Activated CD8-positive, alpha-beta memory T cell treated with anti-CD3 and anti-CD28 coated beads for 1 hour (primary cell): ENCODE measurements around the gene FAF1.
"Not testable (repeated sequence)": the region's sequence is repeated elsewhere in the genome, so short reads cannot be mapped to it uniquely, and the experiment has no call there.

Experiments used
- DNase-seq, 2 donors: peaks; one replicate each; pipeline ENCODE4 v3.0.0-alpha.2; 2020; ENCODE audit warnings: low read depth in 1 of 2; ENCODE audit errors: extremely low read depth in 1 of 2

Gene FAF1

DNA sequence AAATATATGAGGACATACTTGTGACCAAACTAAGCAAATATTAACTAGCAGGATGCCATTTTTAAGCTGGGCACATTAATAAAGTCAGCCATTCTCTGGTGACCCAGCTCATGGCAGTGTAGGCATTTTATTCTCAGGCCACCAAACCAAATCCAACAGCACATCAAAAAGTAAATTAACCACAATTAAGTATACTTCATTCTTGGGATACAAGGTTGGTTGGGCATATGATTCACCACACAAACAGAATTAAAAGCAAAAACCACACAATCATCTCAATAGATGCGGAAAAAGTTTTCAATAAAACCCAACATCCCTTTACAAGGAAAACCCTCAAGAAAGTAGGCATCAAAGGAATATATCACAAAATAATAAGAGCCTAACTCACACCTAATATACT, 101.3 kb downstream of the FAF1 start:
- DNase-seq = no peak

DNA sequence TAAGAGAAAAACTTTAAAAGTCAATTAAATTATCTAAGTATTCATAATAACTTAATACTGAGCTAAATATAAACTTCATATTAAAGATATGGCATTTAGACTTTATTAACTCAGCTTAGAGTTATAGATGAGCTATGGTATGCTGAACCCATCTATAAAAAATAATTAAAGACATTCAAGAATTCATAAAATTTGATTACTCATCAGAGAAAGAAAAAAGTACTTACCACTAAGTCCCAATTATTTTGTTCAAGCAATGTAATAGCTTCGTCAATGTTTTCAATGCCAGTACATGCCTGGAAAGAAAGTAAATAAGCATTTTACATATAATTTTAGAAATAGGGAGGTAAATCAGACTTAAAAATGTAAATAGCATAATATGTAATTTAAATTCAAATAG, 102.4 kb downstream of the FAF1 start:
- no peak for DNase-seq

DNA sequence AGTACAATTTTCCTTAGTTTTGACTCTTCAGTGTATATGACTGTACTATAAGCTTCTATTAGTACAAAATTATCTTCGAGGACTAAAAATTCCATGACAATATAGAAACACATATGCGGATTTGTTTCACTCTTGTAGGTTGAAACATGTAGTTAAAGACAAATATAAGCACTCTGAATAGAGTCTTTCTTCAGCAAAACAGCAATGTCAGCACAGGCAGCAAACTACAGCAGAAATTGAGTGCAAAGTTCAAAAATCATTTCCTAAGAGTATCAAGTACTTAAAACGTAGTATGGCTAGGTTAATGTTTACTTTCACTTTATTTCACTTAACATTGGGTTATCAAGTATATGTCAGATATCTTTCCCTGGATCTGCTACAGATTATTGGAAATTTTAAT, 106.7 kb downstream of the FAF1 start:
- no peak for DNase-seq

DNA sequence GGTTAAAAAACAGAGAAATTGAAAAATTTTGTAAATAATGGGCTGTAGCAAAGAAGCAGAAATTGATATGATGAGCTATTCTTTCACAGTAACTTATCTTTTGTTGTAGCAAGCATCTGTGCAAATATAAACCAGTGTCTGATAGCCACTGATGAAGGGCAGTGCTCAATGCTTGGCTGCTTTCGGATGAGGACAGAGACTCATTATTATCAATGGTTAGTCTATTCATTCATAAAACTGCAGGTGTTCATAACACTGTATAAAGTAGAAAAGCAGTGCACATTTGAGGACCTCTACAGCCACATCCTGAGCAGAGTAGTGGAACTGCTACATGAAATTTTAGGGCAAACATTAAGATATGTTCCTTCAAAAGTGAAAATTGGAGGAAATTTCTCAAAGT, 107.2 kb downstream of the FAF1 start:
- no peak for DNase-seq

DNA sequence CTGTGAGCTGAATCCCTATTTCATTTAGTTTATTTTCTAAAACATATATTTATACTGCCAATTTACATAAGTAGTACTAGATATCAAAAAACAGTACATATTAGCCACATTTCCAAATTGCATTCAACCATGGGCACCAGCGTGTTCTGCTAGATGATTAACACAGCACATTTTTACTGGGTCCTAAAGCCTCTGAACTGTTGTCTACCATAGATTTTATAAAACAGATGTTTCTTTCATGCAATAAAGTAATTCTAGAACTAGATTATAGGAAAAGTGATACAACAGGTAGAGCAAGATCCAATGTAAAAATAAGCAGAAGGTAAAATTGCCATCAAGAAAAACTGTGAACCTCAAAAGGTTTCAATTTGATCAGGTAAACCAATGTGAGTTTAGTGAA, 108.6 kb downstream of the FAF1 start:
- DNase-seq = no peak

DNA sequence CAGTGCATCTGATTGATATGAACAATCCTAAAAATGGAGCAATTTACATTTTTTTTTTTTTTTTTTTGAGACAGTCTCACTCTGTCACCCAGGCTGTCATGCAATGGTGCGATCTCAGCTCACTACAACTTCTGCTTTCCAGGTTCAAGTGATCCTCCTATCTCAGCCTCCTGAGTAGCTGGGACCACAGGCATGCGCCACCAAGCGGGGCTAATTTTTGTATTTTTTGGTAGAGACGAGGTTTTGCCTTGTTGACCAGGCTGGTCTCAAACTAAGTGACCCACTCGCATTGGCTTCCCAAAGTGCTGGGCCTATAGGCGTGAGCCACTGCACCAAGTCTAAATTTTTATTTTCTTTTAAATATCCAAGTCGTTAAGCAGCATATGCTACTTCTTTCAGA, 109.0 kb downstream of the FAF1 start:
- DNase-seq = no peak

DNA sequence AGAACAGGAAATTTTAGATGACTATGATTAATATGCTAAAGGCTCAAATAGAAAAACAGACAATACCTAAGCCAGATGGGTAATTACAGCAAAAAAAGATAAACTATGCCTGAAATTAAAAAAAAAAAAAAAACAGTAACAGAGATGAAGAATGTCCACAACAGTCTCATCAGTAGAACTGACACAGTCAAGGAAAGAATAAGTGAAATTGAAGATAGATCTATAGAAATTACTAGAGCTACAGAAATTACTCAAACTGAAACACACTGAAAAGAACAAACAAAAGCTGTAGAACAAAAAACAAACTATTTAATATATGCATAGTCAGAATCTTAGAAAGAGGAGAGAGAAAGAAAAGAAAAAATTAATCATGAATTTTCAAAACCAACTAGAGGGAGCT, 112.8 kb downstream of the FAF1 start:
- DNase-seq = no peak

DNA sequence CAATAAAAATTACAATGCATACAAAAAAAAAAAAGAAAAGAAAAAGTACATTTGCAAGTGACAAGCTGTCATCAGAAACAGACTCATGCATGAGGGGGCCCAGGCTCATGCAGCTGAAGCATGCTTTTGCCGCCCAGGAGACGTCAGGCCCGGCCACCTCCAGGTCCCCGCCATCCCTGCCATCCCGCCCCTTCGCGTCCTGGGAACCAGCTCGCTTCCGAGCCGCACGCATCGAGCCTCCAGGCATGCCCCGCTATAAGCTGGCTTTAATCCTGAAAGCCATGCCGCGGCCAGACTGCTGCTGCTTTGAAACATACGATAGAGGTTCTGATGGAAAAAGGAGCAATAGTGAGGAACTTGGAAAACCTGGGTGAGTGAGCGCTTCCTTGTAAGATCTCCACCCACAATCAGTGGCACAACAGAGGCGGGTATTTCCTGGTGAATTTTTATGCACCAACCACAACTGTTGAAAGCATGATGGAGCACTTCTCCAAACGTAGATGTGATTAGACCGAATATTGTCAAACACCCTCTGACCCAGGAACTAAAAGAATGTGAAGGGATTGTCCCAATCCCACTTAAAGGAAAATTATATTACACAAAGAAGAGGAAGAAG, 113.7 kb downstream of the FAF1 start:
- DNase-seq = no peak

DNA sequence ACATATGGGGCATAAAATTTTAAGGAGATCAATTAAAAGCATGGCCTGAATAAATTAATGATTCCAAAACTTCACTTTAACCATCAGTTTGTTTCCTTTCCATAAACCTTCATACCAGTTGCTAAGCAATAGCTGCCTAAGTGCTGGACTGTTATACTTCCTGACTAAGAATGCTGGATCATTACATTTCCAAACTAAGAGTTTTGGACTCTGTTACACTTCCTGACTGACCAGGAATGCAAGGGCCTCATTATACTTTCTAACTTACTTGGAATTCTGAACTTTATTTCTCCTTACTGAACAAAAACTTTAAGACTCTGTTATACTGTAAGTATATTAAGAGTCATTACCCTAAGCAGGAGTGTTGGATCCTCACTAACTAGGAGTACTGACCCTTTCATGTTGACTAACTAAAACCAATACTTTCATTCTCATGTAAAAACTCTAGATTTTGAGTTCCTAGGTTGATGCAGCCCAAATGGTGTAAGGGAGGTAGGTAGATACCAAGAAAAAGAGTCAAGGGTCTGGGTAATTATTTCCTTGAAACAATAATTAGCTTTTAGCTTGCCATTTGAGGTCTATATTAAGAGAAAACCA, 118.2 kb downstream of the FAF1 start:
- no peak for DNase-seq

DNA sequence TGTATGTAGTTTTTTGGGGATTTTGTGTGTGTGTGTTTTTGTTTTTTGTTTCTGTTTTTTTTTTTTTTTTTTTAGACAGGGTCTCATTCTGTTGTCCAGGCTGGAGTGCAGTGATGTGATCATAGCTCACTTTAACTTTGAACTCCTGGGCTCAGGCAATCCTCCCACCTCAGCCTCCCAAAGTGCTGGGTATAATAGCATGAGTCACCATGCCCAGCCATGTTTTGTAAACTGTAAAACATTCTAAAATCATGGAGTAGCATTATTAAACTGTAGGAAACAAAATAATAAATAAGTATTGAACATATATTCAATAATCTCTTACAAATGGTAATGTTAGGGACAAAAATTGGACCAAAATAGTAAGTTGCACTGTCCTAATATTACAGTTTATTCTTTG, 124.0 kb downstream of the FAF1 start:
- DNase-seq = no peak

DNA sequence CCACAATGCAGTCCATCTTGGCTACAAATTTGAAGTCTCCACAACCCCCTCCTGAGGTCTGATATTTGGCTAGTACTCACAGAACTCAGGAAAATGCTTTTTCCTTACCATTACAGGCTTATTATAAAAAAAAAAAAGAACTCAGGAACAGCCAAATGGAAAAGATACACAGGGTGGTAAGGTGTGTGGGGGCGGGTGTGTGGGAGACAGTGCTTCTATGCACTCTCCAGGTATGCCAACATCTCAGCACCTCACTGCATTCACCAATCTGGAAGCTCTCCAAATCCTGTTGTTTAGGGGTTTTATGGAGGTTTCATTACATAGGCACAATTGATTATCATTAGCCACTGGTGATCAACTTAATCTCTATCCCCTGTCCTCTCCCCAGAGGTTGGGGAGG, 126.9 kb downstream of the FAF1 start:
- DNase-seq = no peak

DNA sequence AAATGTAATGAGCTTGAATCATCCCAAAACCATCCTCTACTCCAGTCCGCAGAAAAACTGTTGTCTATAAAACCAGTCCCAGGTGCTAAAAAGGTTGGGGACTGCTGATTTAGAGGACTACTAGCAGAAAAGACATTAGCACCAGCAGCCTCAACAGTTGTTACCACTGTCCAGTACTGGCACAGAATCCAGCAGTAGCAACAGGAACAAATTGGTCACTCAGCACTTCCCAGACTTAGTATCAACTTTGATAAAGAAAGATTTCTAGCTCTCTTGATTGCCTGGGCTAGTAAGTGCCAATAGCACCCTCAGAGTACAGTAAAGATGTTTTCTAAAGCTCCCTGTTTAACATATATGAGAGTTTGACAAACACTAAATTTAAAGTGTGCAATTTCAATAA, 127.9 kb downstream of the FAF1 start:
- no peak for DNase-seq

DNA sequence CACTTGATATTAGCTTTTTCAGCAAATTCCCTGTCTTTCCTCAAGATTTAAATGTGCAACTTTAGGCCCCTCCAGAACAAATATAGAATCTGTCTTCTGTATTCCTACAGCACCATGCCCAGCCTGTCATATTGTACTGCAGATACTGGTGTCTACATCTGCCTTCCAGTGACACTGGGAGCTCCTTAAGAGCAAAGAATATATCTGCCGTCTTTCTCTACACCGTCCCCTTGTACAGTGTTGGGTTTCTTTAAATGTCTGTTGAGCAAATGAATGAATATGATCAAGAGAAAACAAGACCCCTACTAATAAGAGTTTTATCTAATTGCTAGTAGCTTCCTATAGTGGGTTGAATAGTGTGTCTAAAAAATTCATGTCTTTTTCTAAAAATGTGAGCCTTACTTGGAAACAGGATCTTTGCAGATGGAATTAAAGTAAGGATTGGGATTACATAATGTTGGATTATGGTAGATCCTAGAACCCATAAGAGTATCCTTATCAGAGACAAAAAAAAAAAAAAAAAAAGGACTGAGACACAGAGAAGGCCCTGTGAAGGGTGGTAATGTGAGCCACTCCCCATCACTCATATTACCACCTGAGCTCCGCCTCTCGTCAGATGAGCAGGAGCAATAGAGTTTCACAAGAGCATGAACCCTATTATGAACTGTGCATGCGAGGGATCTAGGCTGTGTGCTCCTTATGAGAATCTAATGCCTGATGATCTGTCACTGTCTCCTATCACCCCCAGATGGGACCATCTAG, 128.6 kb downstream of the FAF1 start:
- DNase-seq = no peak

DNA sequence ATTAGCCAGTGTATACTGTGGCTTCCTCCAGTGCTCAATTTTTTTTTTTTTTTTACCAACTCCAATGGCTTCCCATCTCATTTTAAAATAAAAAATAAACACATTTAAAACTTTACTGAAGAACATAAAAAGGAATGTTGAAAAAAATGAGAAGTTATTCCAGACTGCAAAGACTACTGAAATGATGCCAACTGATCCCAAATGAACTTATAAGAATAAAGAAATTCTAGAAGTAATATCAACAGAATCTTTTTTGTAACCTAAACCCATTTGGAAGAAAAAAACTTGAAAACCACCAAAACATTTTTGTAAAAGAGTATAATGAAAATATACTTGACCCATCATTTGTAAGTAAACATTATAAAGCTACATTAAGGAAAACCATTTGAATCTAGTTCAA, 129.4 kb downstream of the FAF1 start:
- DNase-seq = no peak

DNA sequence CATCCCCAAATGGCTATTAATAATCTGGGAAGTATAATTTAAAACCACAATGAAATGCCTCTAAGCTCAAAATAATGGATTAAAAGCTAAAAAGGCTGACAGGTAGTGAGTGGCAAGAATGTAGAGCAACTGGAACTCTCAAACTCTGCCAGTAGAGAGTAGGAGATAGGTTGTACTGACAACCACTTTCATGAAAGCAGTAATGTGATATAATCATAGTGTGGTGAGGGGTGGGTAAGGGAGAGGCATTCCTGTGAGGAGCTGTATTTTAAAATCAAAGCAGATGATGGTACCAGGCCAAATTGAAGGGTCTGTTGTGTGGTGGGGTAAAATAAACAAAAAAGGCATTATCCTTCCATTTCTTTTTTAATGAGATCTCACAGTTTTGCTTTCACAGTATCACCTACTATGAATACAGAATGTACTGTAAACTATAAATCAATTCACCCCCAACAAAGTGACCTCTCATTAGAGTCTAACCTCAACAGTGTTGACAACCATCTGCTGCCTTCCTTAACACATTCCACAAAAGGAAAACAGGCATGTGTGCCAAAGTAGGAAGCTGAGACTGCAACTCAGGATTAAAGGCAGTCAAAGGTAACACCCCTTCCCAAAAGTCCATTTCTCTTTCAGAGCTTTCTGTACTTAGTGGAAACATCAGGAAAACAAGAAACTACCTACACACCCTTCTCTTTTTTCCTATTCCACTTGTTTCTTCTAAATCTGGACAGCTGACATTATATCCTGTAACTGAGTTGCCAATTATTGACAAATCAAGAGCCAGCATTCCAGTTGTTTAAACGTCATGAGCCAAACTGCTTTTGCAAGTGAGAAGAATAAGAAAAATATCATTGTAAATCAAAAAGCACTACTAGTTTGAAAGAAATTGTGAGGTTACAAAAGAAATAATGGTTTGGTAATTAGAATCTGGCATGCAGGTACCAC, 130.8 kb downstream of the FAF1 start:
- no peak for DNase-seq

DNA sequence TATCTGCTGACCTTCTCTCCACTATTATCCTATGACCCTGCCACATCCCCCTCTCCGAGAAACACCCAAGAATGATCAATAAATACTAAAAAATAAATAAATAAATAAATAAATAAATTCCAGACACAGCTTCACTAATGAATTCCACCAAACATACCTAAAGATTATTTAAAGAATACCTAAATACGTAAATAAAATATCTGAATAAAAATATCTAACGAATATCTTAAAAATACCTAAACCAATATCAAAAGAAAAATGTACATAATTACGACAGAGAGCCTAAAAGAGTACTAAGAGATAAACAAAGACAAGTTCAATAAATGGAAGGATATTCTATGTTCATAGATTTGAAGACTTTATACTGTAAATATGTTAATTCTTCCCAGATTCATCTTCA, 132.5 kb downstream of the FAF1 start:
- DNase-seq = no peak

DNA sequence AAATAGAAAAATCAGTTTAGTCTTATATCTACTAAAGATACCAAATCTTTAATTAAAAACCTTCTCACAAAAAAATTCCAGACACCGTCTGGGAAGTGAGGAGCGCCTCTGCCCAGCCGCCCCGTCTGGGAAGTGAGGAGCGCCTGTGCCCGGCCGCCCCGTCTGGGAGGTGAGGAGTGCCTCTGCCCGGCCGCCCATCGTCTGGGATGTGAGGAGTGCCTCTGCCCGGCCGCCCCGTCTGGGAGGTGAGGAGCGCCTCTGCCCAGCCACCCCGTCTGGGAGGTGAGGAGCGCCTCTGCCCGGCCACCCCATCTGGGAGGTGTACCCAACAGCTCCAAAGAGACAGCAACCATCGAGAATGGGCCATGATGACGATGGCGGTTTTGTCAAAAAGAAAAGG, 133.3 kb downstream of the FAF1 start:
- DNase-seq = not testable (repeated sequence)

DNA sequence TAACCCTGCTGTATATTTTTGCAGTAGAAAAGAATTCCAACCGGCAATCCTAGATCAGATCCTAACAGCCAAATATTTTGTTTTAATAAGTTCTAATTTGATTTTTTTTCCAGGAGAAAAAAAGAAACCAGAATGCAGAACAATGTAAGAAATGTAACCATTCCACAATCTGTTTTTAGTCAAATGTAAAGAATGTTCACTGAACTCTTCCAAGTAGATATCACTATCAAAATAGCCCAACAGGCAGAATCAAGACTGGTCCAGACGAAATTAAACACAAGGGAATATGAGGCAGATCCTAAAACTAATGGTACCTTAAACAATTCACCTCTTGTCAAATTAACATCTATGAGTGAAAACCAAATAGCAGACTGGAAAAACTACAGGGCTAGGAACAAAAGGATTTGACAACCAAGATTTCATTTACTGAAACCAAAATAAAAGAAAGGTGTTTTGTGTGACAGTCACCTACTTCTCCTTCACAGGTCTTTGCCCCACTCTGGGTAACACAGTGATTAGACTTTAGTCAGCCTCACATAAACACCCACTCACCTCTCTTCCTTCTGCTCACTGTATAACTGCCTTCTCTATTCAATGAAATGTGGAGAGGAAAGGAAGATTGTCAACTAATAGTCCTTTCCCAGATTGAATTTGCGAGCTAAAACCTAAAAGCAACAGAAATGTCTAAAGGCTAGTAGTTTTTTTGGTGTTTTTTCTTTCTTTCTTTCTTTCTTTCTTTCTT, 137.9 kb downstream of the FAF1 start:
- no peak for DNase-seq

DNA sequence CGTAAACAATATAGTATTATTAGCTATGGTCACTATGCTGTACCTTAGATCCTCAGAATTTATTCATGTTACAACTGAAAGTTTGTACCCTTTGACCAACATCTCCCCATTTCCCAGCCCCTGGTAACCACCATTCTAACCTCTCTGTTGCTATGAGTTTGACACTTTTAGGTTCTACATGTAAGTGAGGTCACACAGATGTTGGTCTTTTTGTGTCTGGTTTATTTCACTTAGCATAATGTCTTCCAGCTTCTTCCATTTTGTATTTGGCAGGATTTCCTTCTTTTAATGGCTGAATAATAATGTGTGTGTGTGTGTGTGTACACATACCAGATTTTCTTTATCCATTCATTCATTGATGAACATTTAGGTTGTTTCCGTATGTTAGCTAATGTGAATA, 139.5 kb downstream of the FAF1 start:
- no peak for DNase-seq

DNA sequence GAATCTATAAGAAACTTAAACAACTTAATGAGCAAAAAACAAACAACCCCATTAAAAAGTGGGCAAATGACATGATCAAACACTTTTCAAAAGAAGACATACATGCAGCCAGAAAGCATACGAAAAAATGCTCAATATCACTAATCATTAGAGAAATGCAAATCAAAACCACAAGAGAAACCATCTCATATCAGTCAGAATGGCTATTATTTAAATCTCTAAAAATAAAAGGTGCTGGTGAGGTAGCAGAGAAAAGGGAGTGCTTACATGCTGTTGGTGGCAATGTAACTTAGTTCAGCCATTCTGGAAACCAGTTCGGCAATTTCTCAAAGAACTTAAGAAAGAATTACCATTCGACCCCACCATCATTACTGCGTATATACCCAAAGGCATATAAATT, 147.7 kb downstream of the FAF1 start:
- no peak for DNase-seq

DNA sequence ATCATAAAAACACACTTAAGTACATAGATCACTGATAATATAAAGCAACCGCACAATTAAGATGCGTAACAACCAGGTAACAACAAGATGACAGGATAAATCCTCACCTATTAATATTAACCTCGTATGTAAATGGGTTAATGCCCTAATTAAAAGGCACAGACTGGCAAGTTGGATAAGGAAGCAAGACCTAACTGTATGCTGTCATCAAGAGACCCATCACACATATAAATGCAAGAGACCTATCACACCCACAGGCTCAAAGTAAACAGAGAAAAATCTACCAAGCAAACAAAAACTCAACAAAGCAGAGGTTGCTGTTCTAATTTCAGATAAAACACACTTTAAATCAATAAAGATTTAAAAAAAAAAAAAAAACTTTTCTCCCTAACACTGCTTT, 151.8 kb downstream of the FAF1 start:
- DNase-seq = no peak
